ENCODE measurements around the gene CEBPA.

- TF ChIP-seq CTCF (IDR thresholded peaks at IDR 0.05; ENCODE audit: low read depth, low read length, missing input control) = no peak
- no peak for TF ChIP-seq JUND (IDR thresholded peaks at IDR 0.05)
- no peak for TF ChIP-seq GABPA (IDR thresholded peaks at IDR 0.05 in 1 of 2, conservative IDR thresholded peaks at IDR 0.05 in 1 of 2)
- TF ChIP-seq SP1 (IDR thresholded peaks at IDR 0.05) = no peak
- TF ChIP-seq REST (IDR thresholded peaks at IDR 0.05) = no peak
- no peak for TF ChIP-seq NR2F2 (IDR thresholded peaks at IDR 0.05)
- no peak for TF ChIP-seq YY1 (IDR thresholded peaks at IDR 0.05)
- TF ChIP-seq ATF3 (IDR thresholded peaks at IDR 0.05) = no peak
- no peak for TF ChIP-seq MAX (IDR thresholded peaks at IDR 0.05)
- TF ChIP-seq FOXA1 (IDR thresholded peaks at IDR 0.05) = no peak
Measured at GRCh38 chr19:33250500-33250899, 51.8 kb downstream of the CEBPA start.

Data from liver (tissue), 3 donors.